ENCODE results near the gene IL17RE. TPM values are rescaled to one million over a fixed set of nuclear protein-coding genes. Genes with fewer than 3 reads are reported as not detected.
A peak's percentile ranks its signal among the peaks of the same experiment; 100 is the strongest.

The IL17RE gene
- total RNA-seq, 2 donors from 2014 or later, result 5.7 to 11.9 TPM

DNA sequence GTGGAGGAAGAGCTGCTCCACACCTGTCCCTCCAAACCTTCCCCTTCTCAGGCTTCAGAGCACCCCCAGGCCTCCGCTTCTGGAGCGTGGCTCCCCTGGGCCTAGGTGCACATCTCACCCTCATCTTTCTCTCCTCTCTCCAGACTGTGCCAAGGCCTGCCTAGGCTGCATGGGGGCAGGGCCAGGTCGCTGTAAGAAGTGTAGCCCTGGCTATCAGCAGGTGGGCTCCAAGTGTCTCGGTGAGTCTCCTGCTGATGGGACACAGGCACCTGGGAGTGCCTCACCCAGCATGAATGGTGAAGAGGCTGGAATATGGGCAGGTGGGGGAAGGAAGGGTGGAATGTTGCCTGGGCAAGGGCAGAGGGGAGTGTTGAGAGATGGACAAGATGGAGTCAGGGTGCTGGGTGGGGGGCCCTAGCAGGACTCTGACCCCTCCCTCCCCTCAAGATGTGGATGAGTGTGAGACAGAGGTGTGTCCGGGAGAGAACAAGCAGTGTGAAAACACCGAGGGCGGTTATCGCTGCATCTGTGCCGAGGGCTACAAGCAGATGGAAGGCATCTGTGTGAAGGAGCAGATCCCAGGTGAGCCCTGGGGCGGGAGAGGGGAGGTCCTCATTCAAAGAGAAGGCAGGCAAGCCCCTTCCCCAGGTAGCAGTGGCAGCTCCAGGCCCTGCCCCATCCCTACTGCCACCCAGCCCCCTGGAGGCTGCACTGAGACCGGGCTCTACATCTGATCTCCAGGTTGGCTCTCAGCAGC lies 40.5 kb downstream of the IL17RE start:
- H3K36me3 ChIP-seq, result peaks cover 8% of the 10 kb centered on the region
- ATAC-seq (ENCODE audit: insufficient number of reproducible peaks, low FRiP score, low read depth) (no peak), DNase-seq (ENCODE audit: low spot score) (no peak)
- H3K4me3 ChIP-seq, result no peak overlapping the region
- no peaks in the 10 kb centered on the region for H3K9me3 ChIP-seq
- H3K4me1 ChIP-seq (ENCODE audit: control insufficient read depth in 1 of 2, low read depth in 2 of 2), result peaks cover 5 to 14% of the 10 kb centered on the region in 2 donors
- H3K27me3 ChIP-seq (replicated peaks; ENCODE audit: insufficient read depth), result no peaks in the 10 kb centered on the region
- TF ChIP-seq, protein P1, sequence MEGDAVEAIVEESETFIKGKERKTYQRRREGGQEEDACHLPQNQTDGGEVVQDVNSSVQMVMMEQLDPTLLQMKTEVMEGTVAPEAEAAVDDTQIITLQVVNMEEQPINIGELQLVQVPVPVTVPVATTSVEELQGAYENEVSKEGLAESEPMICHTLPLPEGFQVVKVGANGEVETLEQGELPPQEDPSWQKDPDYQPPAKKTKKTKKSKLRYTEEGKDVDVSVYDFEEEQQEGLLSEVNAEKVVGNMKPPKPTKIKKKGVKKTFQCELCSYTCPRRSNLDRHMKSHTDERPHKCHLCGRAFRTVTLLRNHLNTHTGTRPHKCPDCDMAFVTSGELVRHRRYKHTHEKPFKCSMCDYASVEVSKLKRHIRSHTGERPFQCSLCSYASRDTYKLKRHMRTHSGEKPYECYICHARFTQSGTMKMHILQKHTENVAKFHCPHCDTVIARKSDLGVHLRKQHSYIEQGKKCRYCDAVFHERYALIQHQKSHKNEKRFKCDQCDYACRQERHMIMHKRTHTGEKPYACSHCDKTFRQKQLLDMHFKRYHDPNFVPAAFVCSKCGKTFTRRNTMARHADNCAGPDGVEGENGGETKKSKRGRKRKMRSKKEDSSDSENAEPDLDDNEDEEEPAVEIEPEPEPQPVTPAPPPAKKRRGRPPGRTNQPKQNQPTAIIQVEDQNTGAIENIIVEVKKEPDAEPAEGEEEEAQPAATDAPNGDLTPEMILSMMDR (IDR thresholded peaks at IDR 0.05), result no peak
- H3K27ac ChIP-seq, result no peak overlapping the region

DNA sequence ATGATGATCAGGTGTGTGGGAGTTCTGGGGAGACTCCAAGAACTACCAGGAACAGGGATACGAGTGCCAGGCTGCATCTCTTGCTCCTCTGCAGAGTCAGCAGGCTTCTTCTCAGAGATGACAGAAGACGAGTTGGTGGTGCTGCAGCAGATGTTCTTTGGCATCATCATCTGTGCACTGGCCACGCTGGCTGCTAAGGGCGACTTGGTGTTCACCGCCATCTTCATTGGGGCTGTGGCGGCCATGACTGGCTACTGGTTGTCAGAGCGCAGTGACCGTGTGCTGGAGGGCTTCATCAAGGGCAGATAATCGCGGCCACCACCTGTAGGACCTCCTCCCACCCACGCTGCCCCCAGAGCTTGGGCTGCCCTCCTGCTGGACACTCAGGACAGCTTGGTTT lies 41.6 kb downstream of the IL17RE start:
- Histone ChIP-seq H3K27ac (no peak overlapping the region), H3K27me3 (replicated peaks; ENCODE audit: insufficient read depth) (no peaks in the 10 kb centered on the region), H3K4me3 (no peak overlapping the region), H3K9me3 (no peaks in the 10 kb centered on the region), H3K36me3 (peaks cover 10% of the 10 kb centered on the region), H3K4me1 (ENCODE audit: control insufficient read depth in 1 of 2, low read depth in 2 of 2) (peaks cover 5 to 14% of the 10 kb centered on the region in 2 donors)
- TF ChIP-seq, protein P1 (IDR thresholded peaks at IDR 0.05), result no peak
- DNase-seq (ENCODE audit: low spot score), result no peak
- ATAC-seq (ENCODE audit: insufficient number of reproducible peaks, low FRiP score, low read depth), result no peak

DNA sequence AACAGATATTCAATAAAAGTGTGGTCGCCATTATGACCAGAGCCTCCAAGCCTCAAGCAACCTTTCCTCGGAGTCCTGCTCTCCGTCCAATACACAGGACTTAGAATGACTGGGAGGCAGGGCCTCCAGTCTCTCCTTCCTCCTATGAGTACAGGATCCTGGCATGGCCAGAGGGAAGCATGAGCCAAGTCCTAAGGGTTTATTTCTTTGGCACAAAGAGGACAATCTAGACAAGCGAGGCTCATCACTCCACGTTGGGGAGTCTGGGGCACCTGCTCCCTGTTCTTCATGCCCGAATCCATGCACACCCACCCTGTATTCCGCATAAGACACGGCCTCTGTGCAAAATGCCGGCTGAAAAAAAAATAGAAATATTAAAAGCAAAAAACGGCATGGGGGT lies 42.7 kb downstream of the IL17RE start:
- DNase-seq (ENCODE audit: low spot score) (no peak), ATAC-seq (ENCODE audit: insufficient number of reproducible peaks, low FRiP score, low read depth) (no peak)
- Histone ChIP-seq H3K4me3 (no peak overlapping the region), H3K4me1 (ENCODE audit: control insufficient read depth in 1 of 2, low read depth in 2 of 2) (peaks cover 5 to 14% of the 10 kb centered on the region in 2 donors), H3K9me3 (no peaks in the 10 kb centered on the region), H3K36me3 (peaks cover 10% of the 10 kb centered on the region), H3K27me3 (replicated peaks; ENCODE audit: insufficient read depth) (no peaks in the 10 kb centered on the region), H3K27ac (no peak overlapping the region)
- TF ChIP-seq, protein P1 (IDR thresholded peaks at IDR 0.05), result no peak

DNA sequence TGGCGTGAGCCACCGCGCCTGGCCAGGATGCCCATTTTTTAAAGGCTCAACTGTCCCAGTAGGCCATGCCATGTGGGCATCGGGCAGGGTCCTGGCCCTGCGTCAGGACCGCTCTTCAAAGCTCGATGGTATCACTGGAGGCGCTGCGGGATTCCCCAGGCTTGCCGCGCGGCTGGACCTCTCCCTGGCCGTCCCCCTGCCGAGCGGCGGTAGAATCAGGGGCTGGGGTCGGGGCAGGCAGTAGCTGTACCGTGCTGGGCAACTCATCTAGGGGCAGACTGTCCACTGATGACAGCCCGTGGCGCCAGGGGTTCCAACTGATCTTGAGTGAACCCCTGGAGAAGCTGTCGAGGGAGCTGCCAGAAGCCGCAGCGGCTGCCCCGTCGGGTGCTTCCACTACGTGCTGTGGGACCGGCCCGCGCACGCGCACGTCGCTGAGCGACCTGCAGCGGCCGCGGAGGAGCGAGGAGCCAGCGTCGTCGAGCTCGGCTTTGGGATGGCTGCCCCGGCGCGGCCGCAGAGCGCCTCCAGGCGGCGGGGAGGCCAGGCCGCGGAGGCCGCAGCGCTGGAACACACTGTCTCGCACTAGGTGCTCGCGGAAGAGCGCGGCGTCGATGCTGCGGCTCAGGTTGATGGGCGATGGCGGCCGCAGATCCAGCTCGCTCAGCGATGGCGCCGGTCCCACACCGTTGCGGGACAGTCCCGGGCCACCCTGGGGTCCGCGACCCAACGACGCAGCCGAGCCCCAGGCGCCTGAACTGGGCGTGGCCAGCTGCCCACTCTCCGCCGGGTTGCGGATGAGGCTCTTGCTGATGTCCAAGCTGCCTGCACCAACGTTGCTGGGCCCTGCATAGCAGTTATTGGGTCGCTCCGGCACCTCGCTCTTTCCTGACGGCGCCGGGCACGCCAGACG lies 43.7 kb downstream of the IL17RE start:
- no peaks in the 10 kb centered on the region for H3K27me3 ChIP-seq (replicated peaks; ENCODE audit: insufficient read depth)
- H3K4me1 ChIP-seq (ENCODE audit: control insufficient read depth in 1 of 2, low read depth in 2 of 2), result peaks cover 5 to 19% of the 10 kb centered on the region in 2 donors
- H3K36me3 ChIP-seq, result peaks cover 4% of the 10 kb centered on the region
- ATAC-seq (ENCODE audit: insufficient number of reproducible peaks, low FRiP score, low read depth), result peak; percentile 71
- DNase-seq (ENCODE audit: low spot score), result peak; percentile 57
- H3K27ac ChIP-seq, result peak overlapping the region; percentile 83 to 85
- no peaks in the 10 kb centered on the region for H3K9me3 ChIP-seq
- peak overlapping the region; percentile 81 for H3K4me3 ChIP-seq
- TF ChIP-seq, protein P1 (IDR thresholded peaks at IDR 0.05), result peak; percentile 65

Data from thoracic aorta (tissue), 2 donors.